ENCODE measurements around the gene RNF14. TPM values are rescaled to one million over a fixed set of nuclear protein-coding genes. Genes with fewer than 3 reads are reported as not detected.
"Not testable (repeated sequence)": the region's sequence is repeated elsewhere in the genome, so short reads cannot be mapped to it uniquely, and the experiment has no call there.

RNF14 gene, protein sequence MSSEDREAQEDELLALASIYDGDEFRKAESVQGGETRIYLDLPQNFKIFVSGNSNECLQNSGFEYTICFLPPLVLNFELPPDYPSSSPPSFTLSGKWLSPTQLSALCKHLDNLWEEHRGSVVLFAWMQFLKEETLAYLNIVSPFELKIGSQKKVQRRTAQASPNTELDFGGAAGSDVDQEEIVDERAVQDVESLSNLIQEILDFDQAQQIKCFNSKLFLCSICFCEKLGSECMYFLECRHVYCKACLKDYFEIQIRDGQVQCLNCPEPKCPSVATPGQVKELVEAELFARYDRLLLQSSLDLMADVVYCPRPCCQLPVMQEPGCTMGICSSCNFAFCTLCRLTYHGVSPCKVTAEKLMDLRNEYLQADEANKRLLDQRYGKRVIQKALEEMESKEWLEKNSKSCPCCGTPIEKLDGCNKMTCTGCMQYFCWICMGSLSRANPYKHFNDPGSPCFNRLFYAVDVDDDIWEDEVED
- total RNA-seq (100 to 1,000 TPM in 6 of 10 donors, 10 to 100 TPM in 4; 84.6 to 130 (median 102) TPM), polyA plus RNA-seq (10 to 100 TPM; 20.3 to 44.9 TPM)
- long read RNA-seq, donor 1, full-length matches to known transcripts: 41 of 81 reads
- long read RNA-seq, donor 1, partial matches to known transcripts: 8 of 81 reads
- long read RNA-seq, donor 1, other reads (novel, unspliced or antisense): 32 of 81 reads
- long read RNA-seq, donor 2, full-length matches to known transcripts: 62 of 136 reads
- long read RNA-seq, donor 2, partial matches to known transcripts: 13 of 136 reads
- long read RNA-seq, donor 2, other reads (novel, unspliced or antisense): 61 of 136 reads
- long read RNA-seq, donor 3, full-length matches to known transcripts: 98 of 284 reads
- long read RNA-seq, donor 3, partial matches to known transcripts: 107 of 284 reads
- long read RNA-seq, donor 3, other reads (novel, unspliced or antisense): 79 of 284 reads

DNA sequence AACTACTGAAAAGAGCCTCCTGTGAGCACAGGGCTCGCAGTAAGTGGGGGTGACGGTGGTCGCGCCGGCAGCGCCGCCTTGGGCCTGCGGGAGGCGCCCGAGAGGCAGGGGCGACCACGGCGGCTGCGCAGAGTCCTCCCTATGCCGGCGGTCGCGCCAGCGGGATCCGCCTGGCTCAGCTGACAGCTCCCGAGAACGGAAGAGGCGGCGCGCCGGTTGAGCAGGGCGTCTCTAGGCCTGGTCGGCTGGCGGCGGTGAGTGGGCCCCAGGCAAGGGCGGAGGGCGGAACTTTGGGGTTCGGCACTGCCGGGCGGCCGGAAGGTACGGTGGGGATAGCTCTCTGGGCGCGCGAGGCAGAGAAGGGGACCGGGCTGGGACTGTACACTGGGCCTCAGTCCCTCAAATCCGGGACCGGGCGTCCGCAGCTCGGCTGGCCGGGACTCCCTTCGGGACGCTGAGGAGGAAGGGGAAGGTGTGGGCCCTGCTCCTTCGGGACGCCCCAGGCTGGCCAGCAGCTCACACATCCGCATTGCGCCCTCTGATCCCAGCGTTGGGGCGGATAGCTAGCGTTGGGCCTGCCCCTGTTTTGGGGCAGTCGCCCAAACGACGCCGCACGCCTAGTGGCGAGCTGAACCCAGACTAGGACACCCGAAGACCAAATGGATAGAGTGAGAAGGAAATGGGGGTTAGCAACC lies at the start of gene RNF14:
Gene RNF14, plus strand, starts transcription at position 192 of the 695 bp plus-strand sequence. CDS start 4,484 bp downstream, outside the sequence.
- H3K36me3 ChIP-seq: peaks cover 0 to 37% (median 9%) of the 10 kb centered on the region in 9 donors
- H3K4me3 ChIP-seq: peak within 1 kb of the TSS; percentile 49 to 90 (median 76)
- intact Hi-C loops (cut with DNase I): loop anchor here in 1 of 10 donors (10.0 kb wide), 1 partner anchor 84 kb away; no protein-coding TSS in a partner anchor
- TF ChIP-seq, protein P1, sequence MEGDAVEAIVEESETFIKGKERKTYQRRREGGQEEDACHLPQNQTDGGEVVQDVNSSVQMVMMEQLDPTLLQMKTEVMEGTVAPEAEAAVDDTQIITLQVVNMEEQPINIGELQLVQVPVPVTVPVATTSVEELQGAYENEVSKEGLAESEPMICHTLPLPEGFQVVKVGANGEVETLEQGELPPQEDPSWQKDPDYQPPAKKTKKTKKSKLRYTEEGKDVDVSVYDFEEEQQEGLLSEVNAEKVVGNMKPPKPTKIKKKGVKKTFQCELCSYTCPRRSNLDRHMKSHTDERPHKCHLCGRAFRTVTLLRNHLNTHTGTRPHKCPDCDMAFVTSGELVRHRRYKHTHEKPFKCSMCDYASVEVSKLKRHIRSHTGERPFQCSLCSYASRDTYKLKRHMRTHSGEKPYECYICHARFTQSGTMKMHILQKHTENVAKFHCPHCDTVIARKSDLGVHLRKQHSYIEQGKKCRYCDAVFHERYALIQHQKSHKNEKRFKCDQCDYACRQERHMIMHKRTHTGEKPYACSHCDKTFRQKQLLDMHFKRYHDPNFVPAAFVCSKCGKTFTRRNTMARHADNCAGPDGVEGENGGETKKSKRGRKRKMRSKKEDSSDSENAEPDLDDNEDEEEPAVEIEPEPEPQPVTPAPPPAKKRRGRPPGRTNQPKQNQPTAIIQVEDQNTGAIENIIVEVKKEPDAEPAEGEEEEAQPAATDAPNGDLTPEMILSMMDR (IDR thresholded peaks at IDR 0.05): peak; percentile 96 to 99 (median 98)
- H3K9me3 ChIP-seq: no peaks in the 10 kb centered on the region
- DNase-seq (peak; percentile 91 to 95), ATAC-seq (peak; percentile 99 to 100 (median 99))
- peaks cover 0 to 41% (median 27%) of the 10 kb centered on the region in 9 donors for H3K4me1 ChIP-seq
- peak within 1 kb of the TSS; percentile 65 to 98 (median 96) for H3K27ac ChIP-seq
- WGBS, 2 donors: 0 to 1% methylated on average over 61 to 63 of the region's 63 CpGs
- no peaks in the 10 kb centered on the region for H3K27me3 ChIP-seq

DNA sequence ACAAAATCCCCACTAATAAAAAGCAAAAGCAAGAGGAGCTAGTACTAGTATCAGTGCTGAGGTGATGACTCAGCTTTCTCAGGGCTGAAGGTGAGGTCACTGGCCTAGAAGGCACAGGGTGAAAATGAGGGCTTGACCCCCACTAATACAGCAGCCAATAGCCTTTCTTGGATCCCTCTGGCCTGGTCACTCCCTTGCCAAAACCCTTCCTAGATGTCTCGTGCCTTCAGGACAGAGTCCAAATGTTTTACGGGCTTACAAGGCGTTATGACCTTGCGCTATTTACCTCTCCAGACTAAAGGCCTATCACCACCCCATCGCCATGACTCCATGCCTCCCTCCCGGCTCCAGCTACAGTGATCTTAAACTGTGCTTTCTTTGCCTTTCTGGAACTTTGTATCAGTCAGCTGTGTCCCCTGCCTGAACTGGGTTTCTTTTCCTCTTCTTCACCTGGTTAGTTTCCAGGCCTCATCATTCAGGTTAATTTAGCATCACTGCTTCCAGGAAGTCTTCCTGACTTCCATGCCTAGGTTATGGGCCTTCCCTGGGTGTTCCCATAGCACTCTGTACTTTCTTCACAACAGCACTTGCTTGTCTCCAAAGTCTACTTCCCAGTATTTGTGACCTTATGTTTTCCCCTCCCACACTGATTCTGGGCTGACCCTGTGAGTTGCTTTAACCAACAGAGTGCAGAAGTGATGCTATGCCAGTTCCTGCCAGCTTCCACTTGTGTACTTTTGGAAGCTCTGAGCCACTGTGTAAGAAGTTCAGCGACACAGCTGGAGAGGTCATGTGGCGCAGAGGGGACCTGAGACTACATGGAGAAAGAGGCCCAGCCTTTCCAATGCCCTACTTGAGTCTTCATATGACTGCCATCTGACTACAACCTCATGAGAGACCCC lies 49.4 kb upstream of the RNF14 start:
- peaks cover 4 to 18% (median 15%) of the 10 kb centered on the region in 9 donors for H3K4me1 ChIP-seq
- intact Hi-C loops (cut with DNase I): loop anchor here in 7 of 10 donors (5.0 kb wide), 3 partner anchors 37 to 43 kb away; partner anchors contain the start of gene PCDH12 (in 5 of the 7)
- no peaks in the 10 kb centered on the region for H3K9me3 ChIP-seq
- H3K4me3 ChIP-seq: no peak overlapping the region
- peaks cover 0 to under 1% (median 0%) of the 10 kb centered on the region in 7 donors for H3K27me3 ChIP-seq
- TF ChIP-seq, protein P1 (IDR thresholded peaks at IDR 0.05): no peak
- DNase-seq: no peak
- 91 to 93% methylated on average over 8 of the region's 8 CpGs for WGBS, 2 donors
- H3K27ac ChIP-seq: no peak overlapping the region
- no peak for ATAC-seq
- peaks cover 0 to under 1% (median 0%) of the 10 kb centered on the region in 9 donors for H3K36me3 ChIP-seq

GRCh38 chr5:141920771-141921170 lies 48.1 kb upstream of the RNF14 start:
- Histone ChIP-seq H3K9me3 (no peaks in the 10 kb centered on the region), H3K36me3 (peaks cover 0 to 13% (median 9%) of the 10 kb centered on the region in 9 donors), H3K27me3 (no peaks in the 10 kb centered on the region), H3K27ac (no peak overlapping the region), H3K4me3 (no peak overlapping the region), H3K4me1 (peaks cover 4 to 29% (median 22%) of the 10 kb centered on the region in 9 donors)
- TF ChIP-seq, protein P1 (IDR thresholded peaks at IDR 0.05): no peak
- ATAC-seq (no peak), DNase-seq (no peak)
- intact Hi-C loops (cut with DNase I): loop anchor here in 7 of 10 donors (5.0 kb wide), 3 partner anchors 37 to 42 kb away; partner anchors contain the start of gene PCDH12 (in 5 of the 7)
- WGBS, 2 donors: 91 to 96% methylated on average over 2 of the region's 2 CpGs

- WGBS, 2 donors: 55 to 57% methylated on average over 28 of the region's 28 CpGs
- peak in 4 of 8 donors; percentile 4 to 38 (median 24) for ATAC-seq
- intact Hi-C loops (cut with DNase I): loop anchor here in 7 of 10 donors (5.0 kb wide), 3 partner anchors 34 to 41 kb away; partner anchors contain the start of gene PCDH12 (in 5 of the 7)
Observed at GRCh38 chr5:141922827-141923447, 46.0 kb upstream of the RNF14 start.

More at GRCh38 chr5:141922827-141923447, 46.0 kb upstream of the RNF14 start:
- H3K27me3 ChIP-seq, H3K9me3 ChIP-seq, DNase-seq: not testable (repeated sequence)
- peaks cover 4 to 48% (median 30%) of the 10 kb centered on the region in 9 donors for H3K4me1 ChIP-seq
- peak overlapping the region; percentile 37 to 81 (median 66) for H3K4me3 ChIP-seq
- peaks cover 0 to 35% (median 20%) of the 10 kb centered on the region in 9 donors for H3K36me3 ChIP-seq
- peak overlapping the region; percentile 84 to 99 (median 98) for H3K27ac ChIP-seq

All from heart right ventricle (tissue), 16 donors.